ENCODE measurements around the gene ERV3-1. TPM values are rescaled to one million over a fixed set of nuclear protein-coding genes. Genes with fewer than 3 reads are reported as not detected.
A peak's percentile ranks its signal among the peaks of the same experiment; 100 is the strongest.
"Not testable (repeated sequence)": the region's sequence is repeated elsewhere in the genome, so short reads cannot be mapped to it uniquely, and the experiment has no call there.

The ERV3-1 gene
- total RNA-seq, 2 experiments from 2014 or later: 12.5 to 14.8 TPM

GRCh38 chr7:65034120-65034782 is 27.8 kb upstream of the ERV3-1 start:
- H3K4me3 Mint-ChIP-seq; H3K36me3 Mint-ChIP-seq (ENCODE audit: low read depth); CTCF ChIA-PET; H3K9me3 Mint-ChIP-seq (ENCODE audit: insufficient read depth); H3K27me3 Mint-ChIP-seq (ENCODE audit: low read depth); H3K4me1 Mint-ChIP-seq (ENCODE audit: low read depth); DNase-seq; ATAC-seq; POLR2A ChIA-PET; H3K27ac Mint-ChIP-seq: not testable (repeated sequence)

GRCh38 chr7:65033391-65033790 is 26.9 kb upstream of the ERV3-1 start:
- H3K36me3 Mint-ChIP-seq (ENCODE audit: low read depth); H3K4me3 Mint-ChIP-seq; DNase-seq; H3K4me1 Mint-ChIP-seq (ENCODE audit: low read depth); H3K9me3 Mint-ChIP-seq (ENCODE audit: insufficient read depth); H3K27me3 Mint-ChIP-seq (ENCODE audit: low read depth); POLR2A ChIA-PET; CTCF ChIA-PET; ATAC-seq; H3K27ac Mint-ChIP-seq: not testable (repeated sequence)

GRCh38 chr7:65025023-65025422 is 18.5 kb upstream of the ERV3-1 start:
- H3K4me1 Mint-ChIP-seq (ENCODE audit: low read depth); H3K27me3 Mint-ChIP-seq (ENCODE audit: low read depth); DNase-seq; CTCF ChIA-PET; ATAC-seq; H3K9me3 Mint-ChIP-seq (ENCODE audit: insufficient read depth); H3K4me3 Mint-ChIP-seq; POLR2A ChIA-PET; H3K36me3 Mint-ChIP-seq (ENCODE audit: low read depth); H3K27ac Mint-ChIP-seq: not testable (repeated sequence)

- H3K4me1 Mint-ChIP-seq (ENCODE audit: low read depth); POLR2A ChIA-PET; ATAC-seq; H3K36me3 Mint-ChIP-seq (ENCODE audit: low read depth); CTCF ChIA-PET; H3K9me3 Mint-ChIP-seq (ENCODE audit: insufficient read depth); H3K27me3 Mint-ChIP-seq (ENCODE audit: low read depth); H3K27ac Mint-ChIP-seq; DNase-seq; H3K4me3 Mint-ChIP-seq: not testable (repeated sequence)
Measured at GRCh38 chr7:65020978-65021377, 14.5 kb upstream of the ERV3-1 start.

GRCh38 chr7:65009881-65010280 is 3.4 kb upstream of the ERV3-1 start:
- DNase-seq; CTCF ChIA-PET; H3K4me3 Mint-ChIP-seq; H3K27ac Mint-ChIP-seq; ATAC-seq; H3K27me3 Mint-ChIP-seq (ENCODE audit: low read depth); POLR2A ChIA-PET: not testable (repeated sequence)
- Mint-ChIP-seq H3K36me3 (ENCODE audit: low read depth) (peaks cover 18% of the 10 kb centered on the region), H3K9me3 (ENCODE audit: insufficient read depth) (peaks cover 15% of the 10 kb centered on the region), H3K4me1 (ENCODE audit: low read depth) (peaks cover 18% of the 10 kb centered on the region)

- peaks cover 22% of the 10 kb centered on the region for H3K36me3 Mint-ChIP-seq (ENCODE audit: low read depth)
- not testable (repeated sequence) for H3K4me3 Mint-ChIP-seq
Measured at GRCh38 chr7:65009394-65009793, 2.9 kb upstream of the ERV3-1 start.

GRCh38 chr7:65007036-65007435 is 549 bp upstream of the ERV3-1 start:
- ChIA-PET POLR2A (interaction anchor here (0.7 to 2.7 kb wide), 12 partner anchors 24 to 693 kb away, joined by 3 to 21 read pairs (median 6); partner anchors contain the start of genes ZNF107, ZNF138, ZNF273 and ZNF680), CTCF (interaction anchor here (0.9 kb wide), 1 partner anchor 300 kb away, joined by 3 read pairs; no protein-coding TSS in a partner anchor)
- peak overlapping the region; percentile 93 for H3K27ac Mint-ChIP-seq
- H3K4me3 Mint-ChIP-seq: peak overlapping the region; percentile 93
- not testable (repeated sequence) for ATAC-seq; H3K27me3 Mint-ChIP-seq (ENCODE audit: low read depth); DNase-seq
- H3K36me3 Mint-ChIP-seq (ENCODE audit: low read depth): peaks cover 43% of the 10 kb centered on the region
- peaks cover 27% of the 10 kb centered on the region for H3K4me1 Mint-ChIP-seq (ENCODE audit: low read depth)
- peaks cover 26% of the 10 kb centered on the region for H3K9me3 Mint-ChIP-seq (ENCODE audit: insufficient read depth)

More at GRCh38 chr7:65009394-65009793, 2.9 kb upstream of the ERV3-1 start:
- CTCF ChIA-PET; H3K27me3 Mint-ChIP-seq (ENCODE audit: low read depth); DNase-seq; POLR2A ChIA-PET; H3K27ac Mint-ChIP-seq; ATAC-seq: not testable (repeated sequence)
- H3K9me3 Mint-ChIP-seq (ENCODE audit: insufficient read depth): peaks cover 15% of the 10 kb centered on the region
- H3K4me1 Mint-ChIP-seq (ENCODE audit: low read depth): peaks cover 23% of the 10 kb centered on the region

GRCh38 chr7:65004575-65004974 is 1.9 kb downstream of the ERV3-1 start:
- CTCF ChIA-PET: no interaction called here
- ATAC-seq (no peak), DNase-seq (no peak)
- POLR2A ChIA-PET: interaction anchor here (2.7 kb wide), 1 partner anchor 339 kb away, joined by 17 read pairs; the partner anchor contains the start of gene ZNF107
- H3K4me1 Mint-ChIP-seq (ENCODE audit: low read depth): peaks cover 27% of the 10 kb centered on the region
- H3K4me3 Mint-ChIP-seq: no peak overlapping the region
- H3K27me3 Mint-ChIP-seq (ENCODE audit: low read depth): no peaks in the 10 kb centered on the region
- peaks cover 43% of the 10 kb centered on the region for H3K9me3 Mint-ChIP-seq (ENCODE audit: insufficient read depth)
- H3K36me3 Mint-ChIP-seq (ENCODE audit: low read depth): peaks cover 67% of the 10 kb centered on the region
- H3K27ac Mint-ChIP-seq: no peak overlapping the region

- ChIA-PET CTCF (no interaction called here), POLR2A (interaction anchor here (0.6 kb wide), 1 partner anchor 1113 kb away, joined by 4 read pairs; no protein-coding TSS in a partner anchor)
- Mint-ChIP-seq H3K4me1 (ENCODE audit: low read depth) (peaks cover 28% of the 10 kb centered on the region), H3K9me3 (ENCODE audit: insufficient read depth) (peaks cover 58% of the 10 kb centered on the region), H3K4me3 (no peak overlapping the region), H3K36me3 (ENCODE audit: low read depth) (peaks cover 82% of the 10 kb centered on the region), H3K27ac (no peak overlapping the region), H3K27me3 (ENCODE audit: low read depth) (no peaks in the 10 kb centered on the region)
- no peak for DNase-seq
- no peak for ATAC-seq
Measured at GRCh38 chr7:65002972-65003585, 3.4 kb downstream of the ERV3-1 start.

- CTCF ChIA-PET: no interaction called here
- Mint-ChIP-seq H3K4me1 (ENCODE audit: low read depth) (peaks cover 21% of the 10 kb centered on the region), H3K4me3 (no peak overlapping the region), H3K27me3 (ENCODE audit: low read depth) (no peaks in the 10 kb centered on the region), H3K27ac (no peak overlapping the region), H3K9me3 (ENCODE audit: insufficient read depth) (peaks cover 67% of the 10 kb centered on the region), H3K36me3 (ENCODE audit: low read depth) (peaks cover 87% of the 10 kb centered on the region)
- DNase-seq: no peak
- POLR2A ChIA-PET: no interaction called here
- no peak for ATAC-seq
Measured at GRCh38 chr7:65001291-65001814, 5.1 kb downstream of the ERV3-1 start.

- Mint-ChIP-seq H3K27ac (no peak overlapping the region), H3K4me1 (ENCODE audit: low read depth) (peaks cover 6% of the 10 kb centered on the region), H3K4me3 (no peak overlapping the region), H3K9me3 (ENCODE audit: insufficient read depth) (peaks cover 62% of the 10 kb centered on the region), H3K36me3 (ENCODE audit: low read depth) (peaks cover 72% of the 10 kb centered on the region), H3K27me3 (ENCODE audit: low read depth) (no peaks in the 10 kb centered on the region)
- POLR2A ChIA-PET: no interaction called here
- ATAC-seq (no peak), DNase-seq (no peak)
- CTCF ChIA-PET: no interaction called here
Measured at GRCh38 chr7:64999165-65000004, 7.1 kb downstream of the ERV3-1 start.

- no peak for ATAC-seq
- Mint-ChIP-seq H3K27ac (no peak overlapping the region), H3K9me3 (ENCODE audit: insufficient read depth) (peaks cover 61% of the 10 kb centered on the region), H3K4me1 (ENCODE audit: low read depth) (peaks cover 3% of the 10 kb centered on the region), H3K36me3 (ENCODE audit: low read depth) (peaks cover 71% of the 10 kb centered on the region), H3K27me3 (ENCODE audit: low read depth) (no peaks in the 10 kb centered on the region), H3K4me3 (no peak overlapping the region)
- ChIA-PET POLR2A (no interaction called here), CTCF (no interaction called here)
- DNase-seq: no peak
Measured at GRCh38 chr7:64998865-64999164, 7.7 kb downstream of the ERV3-1 start.
